ENCODE results near the gene CFAP65. TPM values are rescaled to one million over a fixed set of nuclear protein-coding genes. Genes with fewer than 3 reads are reported as not detected.

Gene CFAP65
- total RNA-seq, 1 experiment from 2014 or later, result 0.44 TPM

GRCh38 chr2:219035942-219036341 is 5.4 kb downstream of the CFAP65 start:
- Mint-ChIP-seq H3K9me3 (no peaks in the 10 kb centered on the region), H3K4me1 (0 out of 2 replicates have a peak, but pooled peaks cover under 1% of the 10 kb centered on the region), H3K36me3 (no peaks in the 10 kb centered on the region), H3K4me3 (no peak overlapping the region), H3K27ac (no peak overlapping the region), H3K27me3 (ENCODE audit: low read depth) (peaks cover 13% of the 10 kb centered on the region)
- ATAC-seq (peak; percentile 71), DNase-seq (ENCODE audit: low spot score) (peak; percentile 14)
- CTCF ChIA-PET, result interaction anchor here (3.0 kb wide), 1 partner anchor 84 kb away, joined by 9 read pairs; no protein-coding TSS in a partner anchor
- POLR2A ChIA-PET, result no interaction called here
- TF ChIP-seq NFATC4 (CRISPR knock-in tag; IDR thresholded peaks at IDR 0.05) (no peak), SMAD4 (CRISPR knock-in tag; IDR thresholded peaks at IDR 0.05) (no peak), ZBTB21 (CRISPR knock-in tag; IDR thresholded peaks at IDR 0.05; ENCODE audit: borderline replicate concordance) (no peak), ZNF512 (CRISPR knock-in tag; IDR thresholded peaks at IDR 0.05; ENCODE audit: borderline replicate concordance) (no peak), GRHL2 (CRISPR knock-in tag; IDR thresholded peaks at IDR 0.05; ENCODE audit: insufficient replicate concordance, severe bottlenecking) (no peak), FOXK1 (CRISPR knock-in tag; IDR thresholded peaks at IDR 0.05) (no peak), ESRRA (CRISPR knock-in tag; IDR thresholded peaks at IDR 0.05; ENCODE audit: borderline replicate concordance) (no peak)

GRCh38 chr2:219034823-219035222 is 6.5 kb downstream of the CFAP65 start:
- ATAC-seq (0 out of 2 replicates have a peak, but pooled peaks have one; percentile 23), DNase-seq (ENCODE audit: low spot score) (no peak)
- CTCF ChIA-PET, result no interaction called here
- Mint-ChIP-seq H3K27ac (no peak overlapping the region), H3K4me3 (no peak overlapping the region), H3K27me3 (ENCODE audit: low read depth) (peaks cover 13% of the 10 kb centered on the region), H3K9me3 (no peaks in the 10 kb centered on the region), H3K4me1 (peaks cover 2% of the 10 kb centered on the region), H3K36me3 (no peaks in the 10 kb centered on the region)
- POLR2A ChIA-PET, result no interaction called here
- TF ChIP-seq OVOL2 (CRISPR knock-in tag; IDR thresholded peaks at IDR 0.05; ENCODE audit: borderline replicate concordance), result no peak
- TF ChIP-seq NFYB (CRISPR knock-in tag; conservative IDR thresholded peaks at IDR 0.05; ENCODE audit: low read depth), result no peak
- TF ChIP-seq ZNF121 (CRISPR knock-in tag; IDR thresholded peaks at IDR 0.05), result no peak
- no peak for TF ChIP-seq ZNF423 (CRISPR knock-in tag; IDR thresholded peaks at IDR 0.05)
- no peak for TF ChIP-seq ZMAT4 (CRISPR knock-in tag; IDR thresholded peaks at IDR 0.05)
- no peak for TF ChIP-seq AFF4 (CRISPR knock-in tag; IDR thresholded peaks at IDR 0.05; ENCODE audit: borderline replicate concordance)
- no peak for TF ChIP-seq USF2 (CRISPR knock-in tag; IDR thresholded peaks at IDR 0.05)
- TF ChIP-seq ZNF263 (CRISPR knock-in tag; IDR thresholded peaks at IDR 0.05; ENCODE audit: low read depth), result no peak
- no peak for TF ChIP-seq PRDM15 (CRISPR knock-in tag; IDR thresholded peaks at IDR 0.05)
- TF ChIP-seq USF1 (CRISPR knock-in tag; IDR thresholded peaks at IDR 0.05), result no peak
- TF ChIP-seq PRRX2 (CRISPR knock-in tag; IDR thresholded peaks at IDR 0.05), result no peak
- no peak for TF ChIP-seq ZNF532 (CRISPR knock-in tag; IDR thresholded peaks at IDR 0.05; ENCODE audit: borderline replicate concordance)
- no peak for TF ChIP-seq RORB (CRISPR knock-in tag; IDR thresholded peaks at IDR 0.05)
- no peak for TF ChIP-seq SMAD4 (CRISPR knock-in tag; IDR thresholded peaks at IDR 0.05)
